ENCODE data around the gene LINGO3.

- TF ChIP-seq CTCF (IDR thresholded peaks at IDR 0.05) (no peak), POLR2A (IDR thresholded peaks at IDR 0.05) (no peak)
Measured at GRCh38 chr19:2289714-2290435, 18.1 kb downstream of the LINGO3 start.
